Immature natural killer cell (primary cell): ENCODE measurements around the gene SLC25A18. TPM values are rescaled to one million over a fixed set of nuclear protein-coding genes. Genes with fewer than 3 reads are reported as not detected.
A peak's percentile ranks its signal among the peaks of the same experiment; 100 is the strongest.

ENCODE experiments used
- DNase-seq, 3 donors: peaks; one replicate each; pipeline ENCODE4 v3.0.0; 2022; ENCODE audit warnings: mixed read lengths in 1 of 3
- H3K27ac Mint-ChIP-seq, 6 donors: one replicate each; pipeline ENCODE4 v1.8.0; 2020; ENCODE audit warnings: mixed read lengths in 6 of 6, mild to moderate bottlenecking in 5 of 6, inconsistent platforms in 4 of 6, moderate library complexity in 3 of 6
- H3K27me3 Mint-ChIP-seq, 3 donors: one replicate each; pipeline ENCODE4 v1.8.0; 2020 to 2021; ENCODE audit warnings: low read depth in 3 of 3, mild to moderate bottlenecking in 3 of 3, mixed read lengths in 3 of 3, moderate library complexity in 3 of 3, inconsistent platforms in 1 of 3
- H3K36me3 Mint-ChIP-seq, 3 donors: one replicate each; pipeline ENCODE4 v1.8.0; 2020; ENCODE audit warnings: mixed read lengths in 3 of 3, inconsistent platforms in 2 of 3, mild to moderate bottlenecking in 2 of 3
- H3K4me1 Mint-ChIP-seq, 2 donors: one replicate each; pipeline ENCODE4 v1.8.0; 2020; ENCODE audit warnings: inconsistent platforms in 2 of 2, mild to moderate bottlenecking in 2 of 2, mixed read lengths in 2 of 2, moderate library complexity in 1 of 2
- H3K4me3 Mint-ChIP-seq, 5 donors: one replicate each; pipeline ENCODE4 v1.8.0; 2020; ENCODE audit warnings: mild to moderate bottlenecking in 5 of 5, mixed read lengths in 5 of 5, inconsistent platforms in 3 of 5, moderate library complexity in 3 of 5
- H3K9me3 Mint-ChIP-seq, 6 donors: one replicate each; pipeline ENCODE4 v1.8.0; 2020; ENCODE audit warnings: mild to moderate bottlenecking in 6 of 6, mixed read lengths in 6 of 6, inconsistent platforms in 4 of 6, moderate library complexity in 3 of 6
- polyA plus RNA-seq, 3 donors: library from polyadenylated mRNA; unstranded; fragments of 300-500 nt; fragmentation: Illumina TruSeq; gene quantifications; one replicate each; pipeline ENCODE4 v1.2.3, GENCODE V29; 2021

SLC25A18 gene
- polyA plus RNA-seq, 3 donors from 2014 or later, result 0.17 TPM; not detected in 2

DNA sequence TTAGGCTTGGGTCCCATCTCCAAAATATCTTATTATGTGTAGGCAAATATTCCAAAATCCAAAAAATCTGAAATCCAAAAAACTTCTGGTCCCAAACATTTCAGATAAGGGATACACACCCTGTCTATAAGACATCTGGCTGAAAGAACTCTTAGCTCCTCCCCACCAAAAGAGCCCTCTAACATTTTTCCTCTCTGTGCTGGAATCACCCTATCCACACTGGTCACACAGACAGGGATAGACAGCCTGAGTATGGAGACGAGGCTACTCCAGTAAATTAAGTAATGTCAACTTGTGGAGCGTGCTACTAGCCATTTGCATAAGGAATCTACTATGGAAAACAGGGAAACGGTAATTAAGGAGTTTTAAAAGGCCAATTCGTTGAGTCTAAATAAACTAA lies 40.4 kb downstream of the SLC25A18 start:
- Mint-ChIP-seq H3K4me3 (no peak overlapping the region), H3K27ac (peak overlapping the region in 1 of 6 donors; percentile 40), H3K36me3 (peaks cover 5 to 14% (median 9%) of the 10 kb centered on the region in 3 donors), H3K9me3 (no peaks in the 10 kb centered on the region), H3K4me1 (peaks cover 9 to 15% of the 10 kb centered on the region in 2 donors), H3K27me3 (no peaks in the 10 kb centered on the region)
- no peak for DNase-seq

DNA sequence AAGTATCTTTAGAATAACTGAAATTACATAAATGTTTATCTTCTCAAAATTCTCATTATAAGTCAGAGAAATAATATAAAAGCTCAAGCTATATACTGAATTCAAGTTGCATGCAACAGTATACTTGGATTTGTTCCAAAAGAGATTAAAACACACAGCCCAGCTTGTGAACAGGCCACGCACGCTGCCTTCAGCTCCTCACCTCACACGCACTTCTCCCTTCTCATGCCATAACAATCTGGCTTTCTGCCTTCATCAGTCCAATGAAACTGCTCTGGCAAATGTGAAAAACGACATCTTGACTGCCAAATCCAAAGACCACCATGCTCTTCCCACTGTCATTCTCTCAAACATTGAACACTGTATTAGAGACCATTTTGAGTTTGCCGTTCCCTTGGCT lies 43.2 kb downstream of the SLC25A18 start:
- no peak for DNase-seq
- H3K9me3 Mint-ChIP-seq, result no peaks in the 10 kb centered on the region
- no peaks in the 10 kb centered on the region for H3K27me3 Mint-ChIP-seq
- no peak overlapping the region for H3K27ac Mint-ChIP-seq
- peaks cover 0 to 9% (median 4%) of the 10 kb centered on the region in 3 donors for H3K36me3 Mint-ChIP-seq
- H3K4me3 Mint-ChIP-seq, result no peak overlapping the region
- peaks cover 6 to 15% of the 10 kb centered on the region in 2 donors for H3K4me1 Mint-ChIP-seq

DNA sequence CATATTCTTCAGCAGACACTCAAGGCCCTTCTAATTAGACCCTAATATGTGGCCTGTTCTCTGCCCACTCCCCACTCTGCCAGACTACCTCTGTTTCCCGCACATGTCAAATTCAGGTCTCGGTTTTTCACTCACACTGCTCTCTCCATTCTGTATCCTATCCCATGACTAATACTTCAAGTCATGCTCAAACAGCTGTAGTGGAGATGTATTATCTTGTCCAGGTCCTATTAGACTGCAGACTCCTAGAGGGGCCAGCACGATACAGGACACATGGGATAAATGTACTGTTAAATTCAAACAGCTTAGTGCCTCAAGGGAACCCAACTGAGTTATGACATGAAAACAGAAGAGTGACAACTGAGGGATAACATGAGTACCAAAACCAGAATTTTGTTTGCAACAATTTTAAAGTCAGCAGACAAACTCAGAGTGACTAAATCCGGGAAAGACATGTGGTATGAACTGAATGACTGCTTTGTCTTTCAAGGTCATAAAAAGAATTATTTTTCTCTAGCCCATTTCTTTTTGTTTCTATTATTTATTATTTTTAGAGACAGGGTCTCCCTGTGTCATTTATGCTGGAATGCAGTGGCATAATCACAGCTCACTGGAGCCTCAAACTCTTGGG lies 44.7 kb downstream of the SLC25A18 start:
- H3K27me3 Mint-ChIP-seq, result no peaks in the 10 kb centered on the region
- no peak for DNase-seq
- peaks cover 5 to 14% (median 8%) of the 10 kb centered on the region in 3 donors for H3K36me3 Mint-ChIP-seq
- no peaks in the 10 kb centered on the region for H3K9me3 Mint-ChIP-seq
- no peak overlapping the region for H3K4me3 Mint-ChIP-seq
- no peak overlapping the region for H3K27ac Mint-ChIP-seq
- H3K4me1 Mint-ChIP-seq, result peaks cover 6 to 22% of the 10 kb centered on the region in 2 donors

DNA sequence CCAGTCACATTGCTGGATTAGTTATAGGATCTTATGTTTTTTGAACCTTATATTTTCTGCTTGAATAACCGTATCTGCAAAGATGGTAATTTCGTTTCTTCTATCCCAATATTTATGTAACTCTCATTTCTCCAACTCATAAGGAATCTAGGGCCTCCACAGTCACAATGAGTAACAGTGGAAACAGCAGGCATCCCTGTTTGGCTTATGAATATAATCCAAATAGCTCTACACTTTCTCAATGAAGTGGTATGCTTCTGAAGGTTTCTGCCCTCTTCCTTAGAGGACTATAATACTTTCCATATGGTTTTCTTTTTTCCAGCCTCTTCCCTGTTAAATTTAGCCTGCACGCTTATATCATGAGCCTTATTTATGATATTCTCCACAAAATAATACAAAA lies 48.8 kb downstream of the SLC25A18 start:
- H3K27me3 Mint-ChIP-seq, result no peaks in the 10 kb centered on the region
- no peaks in the 10 kb centered on the region for H3K9me3 Mint-ChIP-seq
- H3K4me3 Mint-ChIP-seq, result no peak overlapping the region
- H3K4me1 Mint-ChIP-seq, result peaks cover 0 to 15% of the 10 kb centered on the region in 2 donors
- no peak for DNase-seq
- H3K27ac Mint-ChIP-seq, result peak overlapping the region in 1 of 6 donors; percentile 64
- peaks cover 4 to 15% (median 8%) of the 10 kb centered on the region in 3 donors for H3K36me3 Mint-ChIP-seq

DNA sequence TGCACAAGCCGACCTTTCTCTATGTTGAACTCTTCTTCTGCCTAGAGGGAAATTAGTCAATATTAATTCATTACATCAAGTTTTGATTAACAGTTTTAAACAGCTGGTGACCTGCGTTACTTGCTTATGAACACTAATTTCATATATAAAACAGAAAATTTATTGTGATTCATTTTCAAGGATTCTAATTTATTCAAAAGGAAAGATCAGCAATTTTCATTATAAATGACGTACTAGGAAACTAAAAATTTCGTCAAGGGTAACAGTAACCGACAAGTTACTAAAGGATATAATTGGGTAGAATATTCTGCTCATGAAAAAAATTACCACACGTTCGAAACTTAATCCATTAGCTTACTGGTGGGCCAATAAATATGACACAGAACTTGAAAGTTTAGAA lies 50.0 kb downstream of the SLC25A18 start:
- no peak overlapping the region for H3K27ac Mint-ChIP-seq
- H3K36me3 Mint-ChIP-seq, result peaks cover 4 to 15% (median 8%) of the 10 kb centered on the region in 3 donors
- H3K27me3 Mint-ChIP-seq, result no peaks in the 10 kb centered on the region
- DNase-seq, result no peak
- peaks cover 0 to 15% of the 10 kb centered on the region in 2 donors for H3K4me1 Mint-ChIP-seq
- H3K9me3 Mint-ChIP-seq, result no peaks in the 10 kb centered on the region
- H3K4me3 Mint-ChIP-seq, result no peak overlapping the region

DNA sequence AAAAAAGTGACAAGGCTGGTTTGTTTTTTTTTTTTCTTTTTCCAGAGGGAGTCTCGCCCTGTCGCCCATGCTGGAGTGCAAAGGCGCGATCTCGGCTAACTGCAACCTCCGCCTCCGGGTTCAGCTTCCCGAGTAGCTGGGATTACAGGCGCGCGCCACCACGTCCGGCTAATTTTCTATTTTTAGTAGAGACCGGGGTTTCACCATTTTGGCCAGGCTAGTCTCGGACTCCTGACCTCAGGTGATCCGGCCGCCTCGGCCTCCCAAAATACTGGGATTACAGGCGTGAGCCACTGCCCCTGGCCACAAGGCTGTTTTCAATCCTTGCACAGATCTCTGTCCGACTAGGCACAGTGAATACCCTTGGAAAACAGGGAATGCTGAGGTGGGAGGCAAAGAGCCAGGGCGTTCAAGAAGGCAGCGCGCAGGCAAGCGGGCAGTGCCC lies 64.7 kb downstream of the SLC25A18 start:
- peaks cover 36 to 41% of the 10 kb centered on the region in 2 donors for H3K4me1 Mint-ChIP-seq

DNA sequence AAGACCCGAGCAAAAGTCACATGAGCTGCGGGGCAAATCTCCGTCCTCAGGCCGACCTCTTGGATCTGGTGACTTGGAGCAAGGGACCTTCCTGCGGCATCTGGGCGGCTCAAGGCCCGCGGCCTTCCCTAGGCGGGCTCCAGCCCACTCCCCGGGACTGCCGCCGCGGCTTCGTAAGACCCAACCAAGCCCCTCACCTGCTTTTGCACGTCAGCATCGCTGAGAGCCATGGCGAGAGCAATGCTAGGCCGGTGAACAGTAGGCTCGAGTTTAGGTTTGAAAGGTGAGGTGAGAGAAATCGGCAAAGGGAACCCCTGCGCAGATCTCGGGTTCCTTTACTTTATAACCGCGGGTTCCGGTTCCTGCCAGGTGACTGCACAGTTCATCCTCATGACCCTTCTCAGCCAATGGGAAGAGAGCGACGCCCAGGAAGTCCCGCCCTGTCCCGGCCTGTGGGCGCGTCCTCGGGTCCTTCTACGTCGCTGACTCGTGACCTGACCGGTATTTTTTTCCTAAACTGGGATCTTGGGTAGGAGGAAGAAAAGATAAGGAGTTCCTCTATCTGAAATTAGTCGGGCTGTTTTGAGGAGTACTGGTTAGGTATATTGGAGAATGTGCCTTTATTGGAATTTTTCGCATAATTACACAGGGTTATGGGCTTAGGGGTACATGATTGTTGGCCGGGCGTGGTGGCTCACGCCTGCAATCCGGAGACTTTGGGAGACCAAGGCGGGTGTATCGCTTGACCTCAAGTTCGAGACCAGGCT lies 65.3 kb downstream of the SLC25A18 start, which contains the start of gene ATP6V1E1:
Gene ATP6V1E1 (minus strand): TSS at position 344 of the 767 bp plus-strand sequence. CDS start 114 bp downstream, at position 230.
- H3K36me3 Mint-ChIP-seq, result no peaks in the 10 kb centered on the region
- H3K9me3 Mint-ChIP-seq, result no peaks in the 10 kb centered on the region
- H3K27ac Mint-ChIP-seq, result peak within 1 kb of the TSS; percentile 97 to 100 (median 99)
- peaks cover 6 to 8% (median 7%) of the 10 kb centered on the region in 3 donors for H3K27me3 Mint-ChIP-seq
- peak within 1 kb of the TSS; percentile 93 to 99 (median 95) for H3K4me3 Mint-ChIP-seq
- peaks cover 34 to 41% of the 10 kb centered on the region in 2 donors for H3K4me1 Mint-ChIP-seq
- peak; percentile 95 to 96 (median 95) for DNase-seq

More for the DNA sequence above, 64.7 kb downstream of the SLC25A18 start:
- Mint-ChIP-seq H3K4me3 (peak overlapping the region; percentile 93 to 99 (median 95)), H3K27me3 (peaks cover 6 to 8% (median 7%) of the 10 kb centered on the region in 3 donors), H3K36me3 (no peaks in the 10 kb centered on the region), H3K9me3 (no peaks in the 10 kb centered on the region), H3K27ac (peak overlapping the region; percentile 97 to 100 (median 99))
- DNase-seq, result peak in 1 of 3 donors; percentile 6

DNA sequence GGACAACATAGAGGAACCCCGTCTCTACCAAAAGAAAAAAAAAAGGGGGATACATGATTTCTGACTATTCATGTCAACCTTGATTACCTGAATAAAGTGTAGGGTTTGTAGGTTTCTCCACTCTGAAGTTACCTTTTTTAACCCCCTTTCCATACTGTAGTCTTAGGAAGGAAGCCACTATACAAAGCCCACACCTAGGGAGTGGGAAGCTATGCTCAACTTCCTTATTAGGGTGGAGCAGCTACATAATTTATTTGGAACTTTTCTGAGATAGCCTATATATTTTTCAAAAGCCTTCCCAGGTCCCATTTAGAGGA lies 65.8 kb downstream of the SLC25A18 start:
- H3K4me1 Mint-ChIP-seq, result peaks cover 30 to 35% of the 10 kb centered on the region in 2 donors
- H3K27me3 Mint-ChIP-seq, result peaks cover 6 to 8% (median 7%) of the 10 kb centered on the region in 3 donors
- peak overlapping the region; percentile 93 to 99 (median 95) for H3K4me3 Mint-ChIP-seq
- H3K9me3 Mint-ChIP-seq, result no peaks in the 10 kb centered on the region
- peak overlapping the region; percentile 97 to 100 (median 99) for H3K27ac Mint-ChIP-seq
- no peak for DNase-seq
- H3K36me3 Mint-ChIP-seq, result no peaks in the 10 kb centered on the region

DNA sequence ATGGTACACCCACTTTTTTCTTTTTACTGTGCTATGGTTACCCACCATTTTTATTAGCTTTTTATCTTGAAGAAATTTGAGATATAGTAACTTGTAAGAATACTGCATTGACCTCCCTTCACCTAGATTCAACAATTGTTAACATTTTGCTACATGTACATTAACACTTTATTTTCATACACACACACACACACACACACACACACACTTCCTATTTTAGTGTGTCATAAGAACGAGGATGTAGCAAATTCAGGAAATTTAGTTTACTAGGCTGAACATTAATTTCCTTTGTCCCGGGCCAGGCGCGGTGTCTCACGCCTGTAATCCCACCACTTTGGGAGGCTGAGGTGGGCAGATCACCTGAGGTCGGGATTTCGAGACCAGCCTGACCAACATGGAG lies 66.3 kb downstream of the SLC25A18 start:
- peak overlapping the region in 4 of 5 donors; percentile 11 to 97 (median 62) for H3K4me3 Mint-ChIP-seq
- peaks cover 6 to 8% (median 7%) of the 10 kb centered on the region in 3 donors for H3K27me3 Mint-ChIP-seq
- H3K36me3 Mint-ChIP-seq, result no peaks in the 10 kb centered on the region
- H3K9me3 Mint-ChIP-seq, result no peaks in the 10 kb centered on the region
- peaks cover 27 to 33% of the 10 kb centered on the region in 2 donors for H3K4me1 Mint-ChIP-seq
- DNase-seq, result no peak
- peak overlapping the region in 5 of 6 donors; percentile 60 to 100 (median 97) for H3K27ac Mint-ChIP-seq

DNA sequence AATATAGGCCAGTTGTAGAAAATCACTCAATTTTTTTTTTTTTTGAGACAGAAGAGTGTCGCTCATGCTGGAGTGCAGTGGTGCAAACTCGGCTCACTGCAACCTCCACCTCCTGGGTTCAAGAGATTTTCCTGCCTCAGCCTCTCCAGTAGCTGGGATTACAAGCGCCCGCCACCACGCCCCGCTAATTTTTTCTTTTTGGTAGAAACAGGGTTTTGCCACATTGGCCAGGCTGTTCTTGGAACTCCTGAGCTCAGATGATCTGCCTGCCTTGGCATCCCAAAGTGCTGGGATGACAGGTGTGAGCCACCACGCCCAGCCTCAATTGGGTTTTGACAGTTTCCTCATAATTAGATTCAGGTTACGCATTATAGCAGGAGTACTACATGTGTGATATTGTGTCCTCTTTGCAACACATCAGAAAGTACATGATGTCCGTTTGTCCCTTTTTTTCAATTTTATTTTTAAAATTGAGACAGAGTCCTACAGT lies 67.8 kb downstream of the SLC25A18 start:
- DNase-seq, result no peak
- Mint-ChIP-seq H3K36me3 (no peaks in the 10 kb centered on the region), H3K27ac (no peak overlapping the region), H3K9me3 (no peaks in the 10 kb centered on the region), H3K4me3 (peak overlapping the region in 1 of 5 donors; percentile 46), H3K27me3 (peaks cover 6 to 8% (median 8%) of the 10 kb centered on the region in 3 donors), H3K4me1 (peaks cover 16 to 21% of the 10 kb centered on the region in 2 donors)

DNA sequence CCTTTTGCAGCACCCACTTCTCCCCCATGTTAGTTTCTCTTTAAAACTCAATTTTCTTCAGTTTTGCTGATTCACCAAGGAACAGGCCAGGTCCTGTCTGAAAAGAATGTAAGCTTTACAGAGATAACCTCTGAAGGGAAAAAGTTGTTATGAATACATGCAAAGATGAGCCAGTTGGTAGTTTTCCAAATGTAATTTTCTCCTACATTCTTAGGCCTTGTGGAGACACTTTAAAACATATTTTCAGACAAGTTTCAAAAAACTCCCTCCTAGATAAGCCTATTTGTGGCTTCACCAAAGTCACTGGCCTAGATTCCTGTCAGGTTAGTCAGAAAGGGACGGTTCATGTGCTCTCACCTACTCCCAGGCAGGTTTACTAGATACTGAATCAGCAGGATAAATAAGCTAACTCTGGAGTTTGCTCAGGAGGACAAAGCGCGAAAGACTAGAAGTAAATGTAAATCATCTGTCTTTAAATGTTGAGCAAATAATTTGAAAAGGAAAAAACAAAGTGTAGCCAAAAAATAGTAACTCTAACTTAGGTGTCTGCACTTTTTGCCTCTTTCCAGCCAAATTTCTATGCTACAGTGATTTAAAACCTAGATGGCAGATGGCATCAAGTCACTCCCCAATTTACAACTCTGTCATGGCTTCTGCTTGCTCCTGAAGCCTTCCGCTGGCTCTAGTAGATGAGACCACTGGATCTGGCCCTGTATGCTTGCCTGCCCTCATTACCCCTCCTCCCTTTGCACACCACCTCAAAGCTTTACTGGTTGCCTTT lies 70.1 kb downstream of the SLC25A18 start:
- H3K4me3 Mint-ChIP-seq, result no peak overlapping the region
- no peaks in the 10 kb centered on the region for H3K36me3 Mint-ChIP-seq
- H3K27me3 Mint-ChIP-seq, result peaks cover 8 to 14% (median 9%) of the 10 kb centered on the region in 3 donors
- no peaks in the 10 kb centered on the region for H3K9me3 Mint-ChIP-seq
- H3K27ac Mint-ChIP-seq, result no peak overlapping the region
- no peak for DNase-seq
- H3K4me1 Mint-ChIP-seq, result peaks cover 20 to 23% of the 10 kb centered on the region in 2 donors

DNA sequence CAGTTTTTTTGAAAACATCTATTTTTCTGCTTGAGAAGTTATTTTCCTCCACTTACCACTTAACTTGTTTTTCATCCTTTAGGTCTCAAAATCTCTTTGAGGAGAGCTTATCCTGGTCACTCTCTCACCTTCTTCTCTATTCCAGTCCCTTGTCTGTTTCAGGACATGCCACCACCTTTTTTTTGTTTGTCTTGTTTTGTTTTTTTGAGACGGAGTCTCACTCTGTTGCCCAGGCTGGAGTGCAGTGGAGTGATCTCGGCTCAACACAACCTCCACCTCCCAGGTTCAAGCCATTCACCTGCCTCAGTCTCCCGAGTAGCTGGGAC lies 70.7 kb downstream of the SLC25A18 start:
- Mint-ChIP-seq H3K9me3 (no peaks in the 10 kb centered on the region), H3K36me3 (no peaks in the 10 kb centered on the region), H3K27ac (no peak overlapping the region), H3K4me1 (peaks cover 16 to 20% of the 10 kb centered on the region in 2 donors), H3K4me3 (no peak overlapping the region), H3K27me3 (peaks cover 7 to 13% (median 8%) of the 10 kb centered on the region in 3 donors)
- DNase-seq, result no peak

DNA sequence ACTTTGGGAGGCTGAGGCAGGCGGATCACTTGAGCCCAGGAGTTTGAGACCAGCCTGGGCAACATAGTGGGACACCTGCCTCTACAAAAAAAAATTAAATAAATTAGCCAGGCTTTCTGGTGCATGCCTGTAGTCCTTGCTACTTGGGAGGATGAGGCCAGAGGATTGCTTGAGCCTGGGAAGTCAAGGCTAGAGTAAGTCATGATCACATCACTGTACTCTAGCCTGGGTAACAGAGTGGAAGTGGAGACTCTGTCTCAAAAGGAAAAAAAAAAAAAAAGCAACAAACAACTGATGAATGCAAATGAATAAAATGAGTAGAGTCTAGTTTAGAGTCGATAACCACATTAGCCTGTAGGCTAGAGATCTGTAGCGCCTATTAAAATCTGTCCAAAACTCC lies 71.4 kb downstream of the SLC25A18 start:
- H3K27ac Mint-ChIP-seq, result no peak overlapping the region
- H3K4me1 Mint-ChIP-seq, result peaks cover 18 to 20% of the 10 kb centered on the region in 2 donors
- DNase-seq, result no peak
- H3K9me3 Mint-ChIP-seq, result no peaks in the 10 kb centered on the region
- H3K4me3 Mint-ChIP-seq, result no peak overlapping the region
- no peaks in the 10 kb centered on the region for H3K36me3 Mint-ChIP-seq
- peaks cover 7 to 17% (median 8%) of the 10 kb centered on the region in 3 donors for H3K27me3 Mint-ChIP-seq
